GM18508 (cell line): ENCODE measurements around the gene GNB4.

Experiments used
- ATAC-seq: cut with Tn5 transposase; IDR thresholded peaks from one replicate; pipeline ENCODE4 v1.9.1; 2021; ENCODE audit warnings: moderate number of reproducible peaks; ENCODE audit not compliant: insufficient read depth, unreplicated experiment

GNB4 gene

DNA sequence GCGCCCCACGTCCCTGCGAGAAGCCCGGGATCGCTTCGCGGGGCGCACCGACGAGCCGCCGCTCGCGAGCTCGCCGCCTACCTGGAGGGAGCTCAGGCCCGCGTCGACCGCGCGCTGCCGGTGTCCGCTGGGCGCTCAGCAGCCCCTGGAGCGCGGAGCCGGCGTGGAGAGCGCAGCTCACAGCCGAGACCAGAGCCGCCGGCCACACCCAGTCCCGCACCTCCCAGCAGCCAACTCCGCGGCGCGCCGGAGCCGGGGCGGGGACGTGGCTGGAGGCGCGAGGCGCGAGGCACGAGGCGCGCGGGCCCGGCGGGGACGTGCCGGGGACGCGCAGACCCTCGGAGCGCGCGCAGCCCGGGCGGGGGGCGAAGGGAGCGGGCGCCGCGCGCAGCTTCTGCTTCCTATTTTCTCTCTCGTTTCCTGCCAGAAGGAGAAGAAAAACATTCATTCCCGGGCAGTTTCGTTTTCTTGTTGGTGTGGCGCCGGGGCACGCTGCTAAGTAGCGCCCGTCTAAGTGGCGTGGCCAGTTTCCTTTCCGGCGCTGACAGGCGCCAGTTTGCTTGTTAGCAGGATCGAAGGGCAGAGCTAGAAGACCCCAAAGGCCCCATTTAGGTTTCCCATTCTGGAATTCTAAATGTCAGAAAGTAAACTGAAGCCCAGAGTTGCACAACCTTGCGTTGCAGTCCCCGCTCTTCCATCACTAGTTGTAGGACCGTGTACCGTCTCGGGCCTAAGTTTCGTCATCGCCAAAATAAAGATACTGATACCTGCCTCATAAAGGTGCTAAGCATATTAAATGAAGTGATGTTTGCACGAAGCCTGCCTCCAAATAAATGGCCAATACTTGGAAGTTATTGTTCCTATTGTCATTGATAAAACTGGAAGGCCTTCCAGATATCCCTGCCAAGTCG lies at the start of gene GNB4:
GNB4 (minus strand) TSS at position 206 of the 911 bp plus-strand sequence. CDS start 25,270 bp downstream, outside the sequence.
- peak; percentile 43 for ATAC-seq

DNA sequence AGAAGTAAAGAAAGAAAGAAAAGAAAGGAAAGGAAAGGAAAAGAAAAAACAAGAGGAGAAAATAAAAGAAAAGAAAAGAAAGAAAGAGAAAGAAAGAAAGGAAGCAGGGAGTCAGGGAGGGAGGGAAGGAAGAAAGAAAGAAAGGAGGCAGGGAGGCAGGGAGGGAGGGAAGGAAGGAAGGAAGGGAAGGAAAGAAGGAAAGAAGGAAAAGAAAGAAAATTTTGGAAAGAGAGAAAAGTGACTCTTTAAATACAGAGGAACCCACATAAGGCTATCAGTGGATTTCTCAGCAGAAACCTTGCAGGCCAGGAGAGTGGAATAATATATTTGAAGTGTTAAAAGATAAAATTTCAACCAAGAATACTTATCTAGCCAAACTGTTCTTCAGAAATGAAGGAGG lies 44.2 kb upstream of the GNB4 start:
- ATAC-seq, result no peak

DNA sequence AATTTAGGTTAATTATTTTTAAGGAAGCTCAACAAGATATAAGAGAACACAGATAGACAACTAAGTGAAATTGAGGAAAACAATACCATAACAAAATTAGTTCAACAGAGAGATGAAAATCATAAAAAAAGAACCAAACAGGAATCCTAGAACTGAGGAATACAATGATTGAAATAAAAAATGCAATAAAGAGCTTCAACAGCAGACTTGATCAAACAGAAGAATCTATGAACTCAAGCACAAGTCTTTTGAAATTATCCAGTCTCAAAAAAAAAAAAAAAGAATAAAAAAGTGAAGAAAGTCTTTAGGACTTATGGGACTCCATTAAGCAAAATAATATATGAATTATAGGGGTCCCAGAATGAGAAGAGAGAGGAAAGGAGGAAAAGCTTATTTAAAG lies 42.0 kb upstream of the GNB4 start:
- no peak for ATAC-seq

DNA sequence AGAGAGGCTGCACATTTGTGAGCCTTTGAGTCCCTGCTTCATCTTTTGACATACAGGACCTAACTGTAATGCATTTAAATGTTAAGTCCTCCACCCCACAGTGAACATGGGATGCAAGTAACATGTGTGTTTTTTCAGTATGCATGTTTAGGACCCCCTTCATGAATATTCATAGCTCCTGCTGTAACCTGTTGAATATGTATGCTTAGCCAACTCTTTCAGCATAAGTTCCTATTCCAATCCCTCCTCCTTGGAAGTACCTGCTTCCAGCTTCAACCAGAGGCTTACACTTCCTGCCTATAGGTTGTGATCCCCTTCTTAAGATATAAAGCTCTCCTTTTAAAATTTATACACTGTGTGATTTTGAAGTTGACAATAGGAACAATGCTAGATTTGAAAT lies 36.9 kb upstream of the GNB4 start:
- ATAC-seq, result no peak

DNA sequence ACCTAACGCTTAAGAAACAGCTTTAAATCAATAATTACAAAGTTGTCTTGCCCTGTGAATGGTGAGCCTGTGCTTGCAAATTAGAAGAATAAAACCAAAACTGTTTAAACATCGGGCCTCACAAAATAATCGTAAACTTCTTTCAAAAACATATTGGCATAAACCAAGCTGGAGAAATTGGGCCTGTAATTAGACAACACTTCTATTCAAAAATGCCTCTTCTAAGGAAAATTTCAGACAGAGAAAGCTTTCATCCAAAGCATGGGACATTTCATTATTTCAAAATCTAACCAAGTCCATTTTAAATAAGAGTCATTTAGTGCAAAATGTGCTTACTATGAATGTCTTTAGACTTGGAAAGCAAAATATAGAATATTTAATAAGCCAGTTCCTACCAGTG lies 35.5 kb upstream of the GNB4 start:
- ATAC-seq, result no peak

DNA sequence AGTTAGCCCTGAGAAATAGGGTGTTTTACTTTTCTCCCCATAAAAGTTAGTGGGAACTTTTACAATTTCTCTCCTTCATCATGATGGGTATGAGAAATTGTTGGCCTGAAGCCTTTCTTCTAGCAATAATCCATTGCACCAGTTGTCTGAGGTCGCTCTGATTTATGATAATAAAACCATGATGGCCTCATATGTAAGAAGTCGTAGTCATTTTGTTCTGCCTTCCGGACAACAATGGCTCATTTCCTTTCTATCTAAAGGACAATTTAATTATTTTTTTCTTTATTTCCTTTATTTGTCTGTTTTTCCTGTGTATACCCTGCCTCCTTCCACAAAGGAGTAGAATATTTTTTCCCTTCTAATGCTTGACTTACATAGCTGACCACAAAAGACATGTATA lies 31.6 kb upstream of the GNB4 start:
- ATAC-seq, result no peak

DNA sequence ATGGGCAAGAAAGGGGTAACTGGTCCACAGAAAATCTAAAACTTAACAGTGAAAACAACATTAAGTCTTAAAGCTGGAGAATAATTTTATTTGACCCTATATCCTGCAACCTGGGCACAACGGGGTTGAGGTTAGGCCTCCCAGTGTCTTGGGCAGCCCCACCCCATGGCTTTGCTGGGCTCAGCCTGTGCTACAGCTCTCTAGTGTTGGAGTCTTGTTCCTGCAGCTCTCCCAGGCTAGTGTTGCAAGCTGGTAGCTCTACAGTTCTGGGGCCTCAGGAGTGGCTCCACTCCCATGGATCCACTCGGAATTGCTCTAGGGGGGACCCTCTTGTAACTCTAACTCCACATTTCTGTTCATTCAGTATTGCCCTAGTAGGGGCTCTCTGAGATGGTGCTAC lies 24.9 kb upstream of the GNB4 start:
- no peak for ATAC-seq

DNA sequence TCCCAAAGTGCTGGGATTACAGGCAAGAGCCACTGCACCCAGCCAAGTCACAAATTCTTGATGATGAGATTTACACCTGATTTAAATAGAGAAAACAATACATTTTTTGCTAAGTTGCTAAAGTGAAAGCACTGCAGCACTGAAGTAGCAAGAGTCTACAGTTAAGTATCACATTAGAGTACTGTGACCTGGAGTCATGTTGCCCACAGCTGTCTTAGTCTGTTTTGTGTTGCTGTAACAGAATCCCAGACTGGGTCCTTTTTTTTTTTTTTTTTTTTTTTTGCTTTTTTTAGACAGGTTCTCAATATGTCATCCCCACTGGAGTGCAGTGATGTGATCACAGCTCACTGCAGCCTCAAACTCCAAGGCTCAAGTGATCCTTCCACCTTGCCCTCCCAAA lies 23.2 kb upstream of the GNB4 start:
- ATAC-seq, result no peak

DNA sequence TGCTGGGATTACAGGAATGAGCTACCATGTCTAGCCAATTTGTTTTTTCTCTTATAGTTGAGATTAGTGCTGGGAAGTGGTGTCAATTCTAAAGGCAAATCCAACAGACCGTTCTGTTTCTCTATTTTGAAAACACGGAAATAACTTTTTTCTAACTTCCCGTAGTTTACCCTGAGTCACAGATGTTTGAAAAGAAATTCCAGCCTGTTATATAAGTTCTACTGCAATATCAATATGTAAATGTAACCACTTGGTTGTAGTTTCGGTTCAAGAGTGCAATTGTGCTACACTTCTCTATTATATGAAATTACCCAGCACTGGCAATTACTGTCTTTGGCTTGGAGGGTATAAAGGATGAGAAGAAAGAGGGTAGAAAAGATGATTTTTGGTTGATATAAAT lies 22.3 kb upstream of the GNB4 start:
- no peak for ATAC-seq

DNA sequence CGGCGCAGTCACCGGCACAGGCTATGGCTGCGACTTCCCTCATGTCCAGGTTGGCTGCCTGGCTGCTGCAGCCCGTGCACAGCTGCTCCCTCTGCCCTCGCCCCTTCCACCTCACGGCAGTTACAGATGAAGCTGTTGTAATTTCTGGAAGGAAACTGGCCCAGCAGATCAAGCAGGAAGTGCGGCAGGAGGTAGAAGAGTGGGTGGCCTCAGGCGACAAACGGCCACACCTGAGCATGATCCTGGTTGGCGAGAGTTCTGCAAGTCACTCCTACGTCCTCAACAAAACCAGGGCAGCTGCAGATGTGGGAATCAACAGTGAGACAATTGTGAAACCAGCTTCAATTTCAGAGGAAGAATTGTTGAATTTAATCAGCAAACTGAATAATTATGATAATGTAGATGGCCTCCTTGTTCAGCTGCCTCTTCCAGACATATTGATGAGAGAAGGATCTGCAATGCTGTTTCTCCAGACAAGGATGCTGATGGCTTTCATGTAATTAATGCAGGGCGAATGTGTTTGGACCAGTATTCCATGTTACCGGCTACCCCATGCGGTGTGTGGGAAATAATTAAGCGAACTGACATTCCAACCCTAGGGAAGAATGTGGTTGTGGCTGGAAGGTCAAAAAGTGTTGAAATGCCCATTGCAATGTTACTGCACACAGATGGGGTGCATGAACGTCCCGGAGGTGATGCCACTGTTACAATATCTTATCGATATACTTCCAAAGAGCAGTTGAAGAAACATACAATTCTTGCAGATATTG lies 13.2 kb upstream of the GNB4 start:
- no peak for ATAC-seq

DNA sequence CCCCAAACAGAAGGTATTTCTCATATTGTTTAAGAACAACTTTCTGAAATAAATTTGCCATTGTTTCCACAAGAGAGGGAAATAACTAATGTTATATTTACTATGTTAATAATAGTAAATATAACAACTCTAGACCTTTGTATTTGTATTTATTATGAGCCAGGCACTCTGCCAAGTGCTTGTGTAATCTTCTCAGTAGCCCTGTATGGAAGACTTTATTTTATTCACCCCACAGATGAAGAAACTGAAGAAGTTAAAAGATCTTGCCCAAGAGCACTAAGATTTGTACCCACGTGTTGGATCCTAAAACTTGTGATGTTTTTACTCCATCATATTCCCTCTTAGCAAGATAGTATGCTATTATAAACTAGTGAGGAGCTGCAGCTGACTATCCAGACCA lies 12.0 kb upstream of the GNB4 start:
- no peak for ATAC-seq

DNA sequence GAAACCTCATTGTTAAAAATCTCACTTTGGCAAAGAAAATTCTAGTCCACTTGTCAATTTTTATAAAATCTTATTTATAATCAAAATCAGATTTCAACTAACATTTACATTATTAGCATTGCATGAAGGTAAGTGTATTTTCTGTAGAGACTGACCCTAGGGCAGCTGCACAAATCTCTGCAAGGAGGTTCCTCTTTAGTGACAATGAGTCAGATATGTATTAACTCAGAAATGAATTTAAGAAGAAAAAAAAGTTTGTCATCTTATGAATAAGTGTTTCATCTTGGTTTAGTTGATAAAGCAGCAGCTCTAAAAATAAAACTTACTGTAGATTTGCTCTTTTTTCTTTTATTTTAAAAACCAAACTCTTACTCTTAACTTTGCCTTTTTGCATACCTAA lies 9.0 kb upstream of the GNB4 start:
- ATAC-seq, result no peak

DNA sequence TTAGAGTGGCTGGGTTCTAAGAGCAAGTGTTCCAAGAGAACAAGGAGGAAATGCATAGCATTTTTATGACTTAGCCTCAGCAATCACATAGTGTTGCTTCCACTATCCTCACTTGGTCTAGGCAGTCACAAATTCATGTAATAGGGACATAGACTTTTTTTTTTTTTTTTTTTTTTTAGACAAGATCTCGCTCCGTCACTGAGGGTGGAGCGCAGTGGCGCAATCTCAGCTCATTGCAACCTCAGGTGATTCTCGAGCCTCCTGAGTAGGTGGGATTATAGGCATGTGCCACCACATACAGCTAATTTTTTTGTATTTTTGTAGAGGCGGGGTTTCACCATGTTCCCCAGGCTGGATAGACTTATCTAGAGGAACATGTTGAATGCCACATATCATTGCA lies 4.7 kb upstream of the GNB4 start:
- ATAC-seq, result no peak

DNA sequence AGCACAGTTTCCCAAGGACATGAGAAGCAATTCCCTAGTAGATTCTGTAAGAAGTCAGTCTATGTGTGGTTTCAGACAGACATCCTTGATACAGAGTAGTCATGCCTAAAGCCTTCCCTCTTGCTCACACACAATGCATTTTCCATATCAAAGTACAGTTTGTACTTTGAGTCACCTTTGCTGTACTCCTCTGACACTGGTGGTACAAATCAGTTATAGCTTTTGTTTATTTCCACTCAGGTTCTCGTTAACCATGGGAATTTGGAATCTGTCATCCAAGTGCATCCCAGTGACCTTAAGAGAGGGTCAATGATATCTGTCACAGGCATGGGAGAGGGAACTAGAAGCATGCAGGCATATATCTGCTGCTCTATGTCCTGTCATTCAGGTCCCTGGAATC lies 3.6 kb upstream of the GNB4 start:
- no peak for ATAC-seq

DNA sequence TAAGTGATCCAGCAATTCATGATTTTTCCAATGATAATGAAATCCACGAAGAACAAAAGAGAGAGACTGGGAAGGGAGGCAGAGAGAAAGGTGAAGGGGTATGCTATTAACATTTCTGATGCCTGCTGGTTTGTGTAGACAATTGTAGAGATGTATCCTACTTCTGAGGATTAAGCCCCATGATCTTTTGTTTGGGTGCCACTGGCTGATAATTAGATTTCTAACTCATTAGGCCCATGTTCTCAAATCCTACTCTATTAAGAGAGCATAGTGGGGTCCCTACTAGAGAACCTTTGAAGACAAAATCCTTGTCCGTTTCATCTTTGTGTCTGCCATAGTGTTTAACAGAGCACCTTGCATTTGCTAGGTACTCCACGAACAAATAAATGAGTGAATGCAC lies 2.7 kb upstream of the GNB4 start:
- no peak for ATAC-seq

DNA sequence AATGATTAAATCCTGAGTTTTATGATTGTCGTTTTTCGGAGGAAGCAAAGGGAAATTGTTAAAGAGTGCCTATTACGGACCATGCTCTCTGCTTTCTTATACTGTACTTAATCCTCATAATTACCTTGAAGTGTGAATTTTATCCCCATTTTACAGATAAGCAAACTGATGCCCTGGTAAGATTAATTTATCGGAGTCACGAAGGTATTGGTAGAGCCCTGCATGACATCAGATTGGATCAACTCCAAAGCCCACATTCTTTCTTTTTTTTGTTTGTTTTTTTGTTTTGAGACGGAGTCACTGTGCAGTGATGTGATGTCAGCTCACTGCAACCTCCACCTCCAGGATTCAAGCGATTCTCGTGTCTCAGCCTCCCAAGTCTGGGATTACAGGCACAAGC lies 1.6 kb upstream of the GNB4 start:
- ATAC-seq, result no peak

DNA sequence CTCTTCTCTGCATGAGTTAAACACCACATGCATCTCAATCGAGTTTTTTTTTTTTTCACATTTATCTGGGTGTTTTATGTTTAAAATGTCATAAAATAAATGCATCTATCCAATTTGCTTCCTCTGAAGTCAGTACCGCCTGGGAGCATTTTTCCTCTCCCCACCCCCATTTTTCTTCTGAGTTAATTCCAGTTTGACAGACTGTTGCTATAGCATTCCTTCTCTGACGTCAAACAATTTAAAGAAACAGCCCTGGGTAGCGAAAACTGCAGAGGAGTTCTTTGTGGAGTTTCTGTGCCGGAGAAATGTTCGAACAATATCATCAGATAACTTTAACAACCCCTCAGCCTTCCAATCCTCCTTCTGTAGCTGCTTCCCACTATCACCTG lies 900 bp upstream of the GNB4 start:
- ATAC-seq, result no peak

DNA sequence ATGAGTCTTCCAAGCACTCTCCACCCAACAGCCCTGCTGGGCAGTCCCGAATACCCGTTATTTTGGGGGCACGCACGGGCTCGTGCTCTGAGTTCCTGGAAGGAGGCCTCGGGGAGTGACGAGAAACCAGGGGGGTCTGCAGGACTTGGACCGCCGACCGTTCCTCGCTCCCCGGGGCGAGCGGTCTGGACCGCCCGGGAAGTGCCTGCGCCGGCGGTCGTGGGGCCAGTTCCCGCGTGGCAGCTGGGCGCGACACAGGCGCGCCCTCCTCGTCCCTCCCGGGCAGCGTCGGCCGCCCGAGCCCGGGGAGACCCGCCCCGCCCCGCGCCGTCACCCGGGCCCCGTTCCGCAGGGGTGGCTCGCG lies 387 bp downstream of the GNB4 start:
- ATAC-seq, result peak; percentile 10

DNA sequence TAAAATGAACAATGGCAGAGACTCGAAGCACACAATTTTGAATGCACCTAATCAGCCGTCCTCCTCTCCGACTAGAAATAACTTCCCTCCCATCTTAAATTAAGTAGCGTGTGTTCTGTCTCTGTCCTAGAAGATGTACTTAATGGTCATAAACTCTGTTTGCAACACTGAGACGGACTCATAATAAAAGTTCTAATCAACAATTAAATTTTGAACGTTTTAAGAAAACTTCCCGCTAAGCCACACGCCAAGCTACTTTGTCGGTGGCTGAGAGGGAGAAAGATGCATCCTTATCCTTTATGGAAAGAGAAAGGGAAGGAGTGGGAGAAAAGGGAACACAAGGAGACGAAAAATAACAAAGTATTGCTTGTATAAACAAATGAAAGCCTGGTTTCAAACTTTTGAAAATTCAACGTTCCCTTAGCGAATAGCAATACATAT lies 989 bp downstream of the GNB4 start:
- no peak for ATAC-seq

DNA sequence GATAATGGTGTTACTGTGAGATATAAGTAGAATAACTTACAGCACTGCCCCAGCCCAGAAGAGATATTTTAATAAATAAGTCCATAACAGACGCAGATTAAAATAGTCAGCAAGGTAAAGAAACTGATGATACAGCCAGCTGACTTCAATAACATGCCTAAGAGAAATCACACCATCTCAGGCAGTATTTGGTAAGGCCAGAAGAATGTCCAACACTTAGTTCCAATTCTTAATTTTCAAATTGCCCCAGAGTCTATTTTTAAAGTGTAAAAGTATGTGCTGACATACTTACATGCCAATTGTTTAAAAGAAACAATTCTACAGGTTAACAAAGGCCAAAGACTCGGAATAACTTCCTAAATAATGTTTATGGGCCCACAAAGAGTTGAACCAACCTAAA lies 1.6 kb downstream of the GNB4 start:
- no peak for ATAC-seq

DNA sequence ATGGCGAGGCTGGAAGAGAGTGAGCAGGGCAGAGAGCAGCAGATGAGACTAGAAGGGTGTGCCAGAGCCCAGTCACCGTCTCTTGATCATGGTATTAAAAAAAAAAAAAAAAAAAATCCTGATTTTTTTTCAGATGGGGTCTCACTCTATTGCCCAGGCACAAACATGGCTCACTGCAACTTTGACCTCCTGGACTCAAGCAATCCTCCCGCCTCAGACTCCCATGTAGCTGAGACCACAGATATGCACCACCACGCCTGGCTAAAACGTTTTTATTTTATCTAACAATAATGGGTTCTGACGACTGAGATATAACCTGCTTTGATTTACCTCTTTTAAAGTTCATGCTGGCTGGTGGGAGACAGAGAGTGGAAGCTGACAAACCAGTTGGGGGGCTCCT lies 4.0 kb downstream of the GNB4 start:
- no peak for ATAC-seq

DNA sequence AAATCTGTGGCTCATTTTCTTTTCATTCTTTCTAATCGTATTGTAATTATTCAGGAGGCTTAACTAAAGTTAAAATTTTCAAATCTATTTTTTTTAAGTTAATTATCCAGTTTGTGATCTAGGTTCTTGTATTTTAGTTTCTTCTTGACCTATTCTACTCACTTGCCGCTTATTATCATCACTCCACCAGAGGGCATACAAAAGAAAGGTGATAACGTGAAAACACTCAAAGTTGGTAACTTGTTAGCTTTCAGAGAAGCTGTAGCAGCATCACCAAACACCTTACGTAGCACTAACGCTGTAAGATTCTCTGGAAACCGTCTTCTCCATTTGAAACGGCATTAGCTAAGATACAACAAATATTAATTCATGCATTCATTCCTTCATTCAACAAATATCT lies 4.8 kb downstream of the GNB4 start:
- ATAC-seq, result no peak
